ELF-1 (cell line): ENCODE measurements around the gene MYDGF.
A peak's percentile ranks its signal among the peaks of the same experiment; 100 is the strongest.
"Not testable (repeated sequence)": the region's sequence is repeated elsewhere in the genome, so short reads cannot be mapped to it uniquely, and the experiment has no call there.

Experiments used
- DNase-seq: peaks from one replicate; pipeline ENCODE4 v3.0.0-alpha.2; 2016; ENCODE audit warnings: low read depth, low spot score

The MYDGF gene

DNA sequence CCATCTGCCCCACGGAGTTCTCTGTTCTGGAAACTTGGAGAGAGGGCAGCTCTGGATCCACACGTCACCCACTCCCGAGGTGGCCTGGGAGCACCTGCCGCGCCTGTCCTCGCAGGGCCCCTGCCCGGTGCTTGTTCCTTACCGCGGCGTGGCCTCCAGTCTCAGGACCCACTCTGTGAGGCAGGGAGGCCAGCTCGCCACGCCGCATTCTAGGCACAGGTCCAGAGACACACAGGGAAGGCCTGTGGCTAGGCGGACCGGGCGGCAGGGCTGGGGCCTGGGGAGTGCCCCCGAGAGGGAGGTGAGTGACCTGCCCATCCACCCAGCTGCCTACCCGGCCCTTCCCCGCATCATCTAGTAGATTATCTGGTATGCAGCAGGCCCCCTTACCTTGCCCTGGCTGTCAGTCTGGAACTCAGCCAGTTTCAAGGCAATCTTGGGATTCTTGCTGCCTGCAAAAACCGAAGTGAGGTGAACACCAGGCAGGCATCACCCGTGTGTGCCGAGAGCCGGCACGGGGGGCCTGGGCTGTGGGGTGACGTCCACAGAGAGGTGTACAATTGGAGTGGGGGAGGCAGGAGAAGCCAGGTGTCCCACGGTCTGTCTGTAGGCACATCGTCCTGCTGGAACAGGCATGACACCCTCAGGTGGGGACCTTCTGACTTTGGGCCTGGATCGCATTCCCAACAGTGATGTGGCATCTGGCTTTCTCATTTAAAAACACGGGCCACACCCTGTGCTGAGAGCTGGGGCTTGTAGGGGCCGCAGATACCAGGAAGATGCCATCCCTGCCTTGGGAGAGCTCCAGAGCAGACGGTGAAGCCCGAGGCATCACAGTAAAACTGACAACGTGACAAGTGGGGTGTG lies 29.9 kb upstream of the MYDGF start:
- peak; percentile 7 for DNase-seq

DNA sequence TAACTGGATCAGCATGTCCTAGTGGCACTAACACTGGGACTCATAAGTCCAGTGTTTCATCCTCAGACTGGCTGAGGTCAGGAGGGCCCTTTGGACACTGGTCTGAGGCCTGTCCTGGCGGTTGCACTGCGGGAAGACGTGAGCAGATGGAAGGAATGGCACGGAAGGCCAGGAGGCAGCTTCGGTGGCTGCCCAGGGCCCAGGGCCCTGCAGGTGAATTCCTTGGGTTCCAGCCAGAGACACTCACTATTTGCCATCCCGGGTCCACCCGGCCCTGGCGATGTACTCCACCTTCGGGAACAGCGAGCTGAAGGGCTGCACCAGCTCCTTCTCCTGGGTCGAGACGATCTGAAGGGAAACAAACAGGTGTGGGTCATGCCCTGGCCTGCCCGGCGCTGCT lies 27.2 kb upstream of the MYDGF start:
- no peak for DNase-seq

DNA sequence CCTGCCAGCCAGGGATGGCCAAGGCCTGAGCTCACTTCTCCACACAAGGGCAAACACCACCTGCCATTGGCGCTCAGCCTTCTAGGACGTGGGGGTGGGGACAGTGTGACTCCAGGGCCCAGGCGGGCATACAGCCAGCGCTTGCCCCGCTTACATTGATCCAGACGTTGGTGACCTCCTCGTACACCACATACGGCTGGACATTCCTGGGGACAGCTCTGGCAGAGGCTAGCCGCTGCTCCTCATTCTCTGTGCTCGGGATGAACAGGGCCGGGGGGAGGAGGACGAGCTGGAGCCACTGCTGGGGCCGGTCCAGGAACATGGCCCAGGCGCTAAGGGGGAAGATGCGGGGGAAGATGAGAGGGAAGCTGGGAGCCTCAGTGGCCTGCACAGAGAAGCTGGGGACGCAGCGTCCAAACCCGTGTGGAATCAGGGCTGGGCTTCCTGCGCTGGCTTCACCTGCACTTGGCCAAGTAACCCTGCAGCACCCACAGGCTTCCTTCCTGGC lies 25.1 kb upstream of the MYDGF start:
- DNase-seq: no peak

GRCh38 chr19:4694211-4694987 lies 24.3 kb upstream of the MYDGF start:
- no peak for DNase-seq

GRCh38 chr19:4693471-4694121 lies 23.5 kb upstream of the MYDGF start:
- no peak for DNase-seq

DNA sequence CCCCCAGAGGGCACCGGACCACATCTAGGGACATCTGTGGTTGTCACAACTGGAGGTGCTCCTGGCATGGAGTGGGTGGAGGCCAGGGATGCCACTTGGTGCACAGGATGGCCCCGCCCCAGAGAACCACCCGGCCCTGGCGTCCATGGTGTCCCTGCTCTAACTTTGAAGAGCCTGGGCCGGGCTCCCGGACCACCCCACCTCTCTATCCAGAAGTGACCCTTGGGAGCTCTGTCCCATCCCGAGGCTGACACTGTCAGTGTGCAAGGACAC lies 22.9 kb upstream of the MYDGF start:
- DNase-seq: no peak

- DNase-seq: no peak
Measured at GRCh38 chr19:4692251-4693077, 22.3 kb upstream of the MYDGF start.

- DNase-seq: no peak
Measured at GRCh38 chr19:4691373-4691772, 21.2 kb upstream of the MYDGF start.

GRCh38 chr19:4690361-4690760 lies 20.2 kb upstream of the MYDGF start:
- DNase-seq: no peak

DNA sequence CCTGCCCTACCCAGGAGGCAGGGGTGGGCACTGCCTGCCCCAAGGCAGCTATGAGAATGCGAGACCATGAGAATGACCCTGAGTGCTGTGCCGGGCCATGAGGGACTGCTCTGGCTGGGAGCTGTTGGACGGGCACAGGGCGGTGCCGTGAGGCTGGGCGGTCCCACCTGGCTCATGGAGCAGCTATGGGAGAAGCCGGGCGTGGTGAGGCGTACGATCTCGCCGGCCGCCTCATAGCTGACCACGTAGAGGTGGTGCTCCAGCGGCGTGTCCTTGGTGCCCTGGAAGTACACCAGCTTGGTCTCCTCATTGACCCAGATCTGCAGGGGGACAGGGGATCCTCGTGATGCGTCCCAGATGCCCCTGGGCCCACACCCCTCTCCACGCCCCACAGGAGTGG lies 19.3 kb upstream of the MYDGF start:
- DNase-seq: no peak

GRCh38 chr19:4688587-4688986 lies 18.4 kb upstream of the MYDGF start:
- no peak for DNase-seq

- DNase-seq: no peak
Measured at GRCh38 chr19:4687396-4687795, 17.3 kb upstream of the MYDGF start.

DNA sequence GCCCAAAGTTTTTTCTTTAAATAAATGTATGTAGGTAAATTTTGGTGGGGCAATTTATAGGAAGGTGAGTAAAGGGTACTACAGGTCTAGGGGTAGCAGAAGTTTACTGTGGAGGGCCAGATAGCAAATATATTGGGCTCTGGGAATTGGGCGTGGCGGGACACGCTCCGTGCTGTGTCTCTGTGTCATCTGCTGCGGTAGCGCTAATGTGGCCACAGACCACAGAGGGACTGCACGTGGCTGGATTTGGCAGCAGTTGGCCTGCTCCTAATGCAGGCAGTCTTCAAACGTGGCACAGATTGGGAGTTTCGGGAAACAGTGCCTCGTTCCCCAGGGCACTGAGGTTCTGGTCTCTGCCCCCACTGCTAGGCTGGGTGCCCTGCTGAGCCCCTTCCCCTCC lies 16.6 kb upstream of the MYDGF start:
- DNase-seq: no peak

DNA sequence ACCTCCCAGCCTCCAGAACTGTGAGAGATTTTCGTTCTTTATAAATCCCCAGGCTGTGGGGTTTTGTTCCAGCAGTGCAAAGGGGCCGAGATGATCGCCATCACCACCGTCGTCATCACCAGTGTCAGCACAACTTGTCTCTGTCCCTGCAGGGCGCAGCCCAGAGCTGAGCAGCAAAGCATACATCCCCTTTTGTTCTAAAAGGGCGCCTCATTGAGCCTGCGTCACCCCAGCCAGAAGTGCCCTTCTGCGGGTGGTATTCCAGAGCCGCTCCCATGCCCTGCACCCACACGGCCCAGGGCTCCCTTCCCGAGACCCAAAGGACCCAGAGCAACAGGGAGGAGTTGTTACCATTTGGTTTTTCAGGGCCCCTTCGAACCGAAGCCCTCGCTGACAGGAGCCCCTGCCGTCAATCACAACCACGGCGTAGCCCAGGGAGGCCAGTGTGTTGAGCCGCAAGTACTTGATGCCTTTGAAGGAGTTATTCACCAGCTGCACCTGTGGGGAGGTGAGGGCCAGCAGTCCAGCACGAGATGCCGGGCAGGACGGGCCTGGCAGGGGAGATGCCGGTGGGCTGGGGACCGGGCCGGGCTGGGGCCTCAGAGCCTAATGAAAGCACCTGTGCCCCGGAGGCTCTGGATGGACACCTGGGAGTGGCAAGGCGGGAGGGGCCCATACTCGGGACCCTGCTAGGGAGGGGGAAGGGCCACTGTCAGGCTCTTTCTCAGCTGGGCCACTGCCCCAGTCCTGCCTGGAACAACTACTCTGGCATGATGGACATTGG lies 14.4 kb upstream of the MYDGF start:
- no peak for DNase-seq

GRCh38 chr19:4682417-4683200 lies 12.5 kb upstream of the MYDGF start:
- no peak for DNase-seq

GRCh38 chr19:4680021-4680420 lies 9.9 kb upstream of the MYDGF start:
- not testable (repeated sequence) for DNase-seq

DNA sequence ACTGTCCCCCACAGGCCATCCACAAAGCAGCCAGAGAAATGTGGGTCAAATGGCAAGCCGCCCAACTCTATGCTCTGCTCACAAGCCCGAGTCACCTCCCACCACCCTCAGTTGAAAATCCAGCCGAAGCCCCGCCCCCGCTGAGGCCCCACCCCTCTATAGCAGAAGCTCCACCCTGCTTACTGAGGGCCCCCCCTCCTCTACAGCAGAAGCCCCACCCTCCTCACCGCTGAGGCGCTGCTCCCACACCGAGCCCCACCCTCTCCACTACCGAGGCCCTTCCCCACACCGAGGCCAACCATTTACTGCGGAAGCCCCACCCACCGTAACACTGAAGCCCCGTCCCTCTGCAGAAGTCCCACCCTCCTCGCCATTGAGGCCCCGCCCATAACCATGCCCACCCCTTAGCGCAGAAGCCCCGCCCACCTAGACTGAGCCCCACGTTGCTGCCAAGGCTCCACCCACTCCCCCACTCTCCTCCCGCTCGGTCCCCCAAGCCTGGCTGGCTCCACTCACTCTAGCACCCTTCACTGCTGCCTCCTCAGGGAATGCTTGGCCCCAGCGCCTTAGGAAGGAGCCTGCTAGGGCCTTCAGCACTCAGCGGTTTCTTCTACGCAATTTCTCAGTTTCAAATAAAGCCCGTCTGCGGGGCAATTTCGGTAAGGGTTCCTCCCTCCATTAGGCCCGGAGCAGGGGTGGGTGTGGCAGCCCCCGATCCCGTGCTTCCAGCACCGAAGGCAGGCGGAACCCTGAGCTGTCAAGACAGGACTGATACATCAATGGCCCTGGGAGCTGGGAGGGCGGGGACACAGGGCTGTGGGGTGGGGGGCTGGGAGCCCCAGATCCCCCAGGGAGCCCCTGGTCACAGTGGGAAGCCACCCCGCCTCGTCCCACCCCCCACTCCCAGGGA lies 9.0 kb upstream of the MYDGF start:
- peak; percentile 94 for DNase-seq

DNA sequence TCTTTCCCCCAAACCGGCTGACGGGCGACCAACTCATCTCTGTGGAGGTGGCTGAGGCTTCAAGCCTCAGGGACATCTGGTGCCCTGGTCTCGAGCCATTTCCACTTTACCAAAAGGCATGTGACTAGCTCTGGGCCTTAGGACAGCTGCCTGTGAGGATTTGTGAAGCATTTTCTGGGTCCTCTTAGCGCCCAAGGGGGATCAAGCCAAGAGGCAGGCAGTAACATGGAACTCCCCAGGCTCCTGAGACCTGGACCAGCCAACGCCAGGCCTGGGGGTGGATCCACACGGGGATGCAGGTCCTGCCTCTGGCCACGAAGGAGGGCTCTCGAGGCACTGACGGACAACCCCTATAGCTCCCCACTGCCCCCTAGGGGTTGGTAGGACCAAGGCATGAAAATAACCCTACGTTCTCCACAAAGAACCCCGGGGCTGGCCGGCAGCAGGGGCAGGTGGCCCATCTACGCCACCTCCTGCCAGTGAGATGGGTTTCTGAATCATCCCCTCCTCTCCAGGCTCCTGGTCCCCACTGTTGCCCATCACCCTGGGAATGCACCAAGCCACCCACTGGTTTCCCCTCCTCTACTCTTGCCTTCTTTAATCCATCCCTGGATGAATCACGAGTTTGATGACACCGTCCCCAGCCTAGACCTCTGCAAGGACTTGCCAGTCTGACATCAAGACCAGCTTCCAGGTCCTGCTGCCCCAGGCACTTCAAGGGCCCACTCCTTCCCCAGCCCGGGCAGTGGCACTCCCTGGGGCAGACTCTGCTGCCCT lies 7.0 kb upstream of the MYDGF start:
- DNase-seq: peak; percentile 81
